Right lobe of liver (tissue), 6 donors: Measurements from ENCODE around the gene RADIL. TPM values are rescaled to one million over a fixed set of nuclear protein-coding genes. Genes with fewer than 3 reads are reported as not detected.
A peak's percentile ranks its signal among the peaks of the same experiment; 100 is the strongest.

ENCODE experiments used
- ATAC-seq, 4 donors: fragments of 200-7000 bp; cut with Tn5 transposase; one replicate each; pipeline ENCODE4 v1.9.1; 2020; ENCODE audit warnings: mild to moderate bottlenecking in 4 of 4, moderate library complexity in 4 of 4
- DNase-seq, 3 donors: peaks; one replicate each; pipeline ENCODE4 v3.0.0-alpha.2; 2020
- H3K27ac ChIP-seq, 3 donors: fragments of 200-600 bp; one replicate each; pipeline ENCODE4 v1.8.0; 2022
- H3K27me3 ChIP-seq, 2 donors: fragments of 200-600 bp; one replicate each; pipeline ENCODE4 v1.8.0; 2022
- H3K36me3 ChIP-seq, 4 donors: fragments of 200-600 bp; sonication (generic) in 1 of 4; one replicate each; pipeline versions ENCODE4 v1.5.1 to v1.8.0; 2017 to 2022; ENCODE audit warnings: control low read depth in 1 of 4
- H3K4me1 ChIP-seq, 4 donors: fragments of 200-600 bp; sonication (generic) in 1 of 4; one replicate each; pipeline versions ENCODE4 v1.5.1 to v1.8.0; 2017 to 2022; ENCODE audit warnings: control low read depth in 1 of 4
- H3K4me3 ChIP-seq, 3 donors: fragments of 200-600 bp; one replicate each; pipeline ENCODE4 v1.8.0; 2022
- H3K9me3 ChIP-seq, 4 donors: fragments of 200-600 bp; sonication (generic) in 1 of 4; one replicate each; pipeline versions ENCODE4 v1.5.1 to v1.8.0; 2017 to 2022; ENCODE audit warnings: control low read depth in 1 of 4
- CTCF ChIP-seq, 4 donors: fragments of 200-600 bp in 3 of 4; fragments of 450-650 bp in 1 of 4; IDR thresholded peaks; one replicate each; pipeline versions ENCODE4 v1.5.1 to v1.8.0; 2016 to 2022; ENCODE audit warnings: antibody characterized with exemption in 4 of 4, mild to moderate bottlenecking in 2 of 4
- POLR2A ChIP-seq: fragments of 450-650 bp; IDR thresholded peaks from one replicate; pipeline ENCODE4 v1.6.1; 2017; ENCODE audit warnings: antibody characterized with exemption, mild to moderate bottlenecking
- WGBS: methylation state at CpG from one replicate; pipeline ENCODE4 v1.1.6; 2018; ENCODE audit warnings: low coverage, low lambda C conversion rate; ENCODE audit not compliant: insufficient coverage; ENCODE audit errors: missing lambda C conversion rate; 5-methylcytosine and 5-hydroxymethylcytosine counted together
- intact Hi-C, 2 donors: fragments of 100-400 bp; cut with DNase I; formaldehyde crosslinking; loops; one replicate each; pipeline versions ENCODE4 v1.11.2 to v1.14.1; 2022
- total RNA-seq, 6 experiments: library from RNA; depleted of rRNA in 2 of 6; stranded (reverse); fragments of >200 nt in 2 of 6; fragmentation: NEBNext Ultra II Directional in 3 of 6; extraction: Animal tissue kit (Norgen Biotek cat#: 25700) in 3 of 6; gene quantifications; one replicate each; pipeline versions ENCODE4 v1.1.0 to v1.2.4, GENCODE V29; 2016 to 2023
- donor health status: DM: no; HTN: yes; CAD: no.
- donor health status: DM: no; HTN: no; CAD: no.
- donor health status: DM: no; HTN: no; CAD: no.
- donor health status: DM: no; HTN: yes; CAD: no.
- donor health status: DM: no; HTN: yes; CAD: no.

Gene RADIL
- total RNA-seq, 6 experiments from 2014 or later: 0.20 to 1.6 (median 0.34) TPM; not detected in 2

- Histone ChIP-seq H3K4me1 (no peaks in the 10 kb centered on the region), H3K36me3 (peaks cover 0 to 87% (median 31%) of the 10 kb centered on the region in 4 donors), H3K9me3 (no peaks in the 10 kb centered on the region), H3K27ac (no peak overlapping the region), H3K4me3 (no peak overlapping the region), H3K27me3 (no peaks in the 10 kb centered on the region)
- TF ChIP-seq CTCF (IDR thresholded peaks at IDR 0.05) (no peak), POLR2A (no peak)
- ATAC-seq: peak in 1 of 4 donors; percentile 3
- DNase-seq: peak in 1 of 3 donors; percentile 43
- WGBS: no CpG with 5 or more reads among the region's 40 CpGs
- intact Hi-C loops: loop anchor here in 1 of 2 donors (10.0 kb wide), 1 partner anchor 144 kb away; no protein-coding TSS in a partner anchor
Observed at GRCh38 chr7:4759211-4759610, 124.3 kb downstream of the RADIL start.

- DNase-seq: no peak
- H3K27ac ChIP-seq: no peak overlapping the region
- no peak for TF ChIP-seq CTCF (IDR thresholded peaks at IDR 0.05)
- TF ChIP-seq POLR2A: no peak
- ATAC-seq: no peak
- intact Hi-C loops: loop anchor here in 1 of 2 donors (10.0 kb wide), 1 partner anchor 144 kb away; no protein-coding TSS in a partner anchor
- H3K27me3 ChIP-seq: no peaks in the 10 kb centered on the region
- no peak overlapping the region for H3K4me3 ChIP-seq
- WGBS: no CpG with 5 or more reads among the region's 29 CpGs
- peaks cover 0 to 87% (median 31%) of the 10 kb centered on the region in 4 donors for H3K36me3 ChIP-seq
- no peaks in the 10 kb centered on the region for H3K9me3 ChIP-seq
- no peaks in the 10 kb centered on the region for H3K4me1 ChIP-seq
Observed at GRCh38 chr7:4758791-4759190, 124.7 kb downstream of the RADIL start.

- WGBS: 78% methylated on average over 2 of the region's 19 CpGs
- H3K36me3 ChIP-seq: peaks cover 0 to 80% (median 28%) of the 10 kb centered on the region in 4 donors
- intact Hi-C loops: loop anchor here in 1 of 2 donors (10.0 kb wide), 1 partner anchor 143 kb away; no protein-coding TSS in a partner anchor
Observed at GRCh38 chr7:4758111-4758510, 125.4 kb downstream of the RADIL start.

GRCh38 chr7:4755045-4755444 is 128.5 kb downstream of the RADIL start:
- TF ChIP-seq CTCF (IDR thresholded peaks at IDR 0.05): no peak
- TF ChIP-seq POLR2A: no peak
- ATAC-seq (no peak), DNase-seq (no peak)
- H3K4me1 ChIP-seq: no peaks in the 10 kb centered on the region
- H3K36me3 ChIP-seq: peaks cover 0 to 56% (median 12%) of the 10 kb centered on the region in 4 donors
- WGBS: 100% methylated on average over 6 of the region's 24 CpGs
- H3K9me3 ChIP-seq: no peaks in the 10 kb centered on the region
- intact Hi-C loops: loop anchor here in 1 of 2 donors (10.0 kb wide), 1 partner anchor 140 kb away; no protein-coding TSS in a partner anchor
- H3K27me3 ChIP-seq: no peaks in the 10 kb centered on the region
- no peak overlapping the region for H3K27ac ChIP-seq
- no peak overlapping the region for H3K4me3 ChIP-seq

More at GRCh38 chr7:4758111-4758510, 125.4 kb downstream of the RADIL start:
- no peak overlapping the region for H3K27ac ChIP-seq
- TF ChIP-seq POLR2A (no peak), CTCF (IDR thresholded peaks at IDR 0.05) (no peak)
- H3K4me3 ChIP-seq: no peak overlapping the region
- ATAC-seq (no peak), DNase-seq (no peak)
- no peaks in the 10 kb centered on the region for H3K4me1 ChIP-seq
- H3K9me3 ChIP-seq: no peaks in the 10 kb centered on the region
- no peaks in the 10 kb centered on the region for H3K27me3 ChIP-seq
